NCI-H446 (cell line): ENCODE data around the gene CREB3L4.
"Not testable (repeated sequence)": the region's sequence is repeated elsewhere in the genome, so short reads cannot be mapped to it uniquely, and the experiment has no call there.

Experiments used
- DNase-seq, 2 experiments: peaks; one replicate each; lab custom pipeline; 2025; lab: John Stamatoyannopoulos, UW

CREB3L4 gene

DNA sequence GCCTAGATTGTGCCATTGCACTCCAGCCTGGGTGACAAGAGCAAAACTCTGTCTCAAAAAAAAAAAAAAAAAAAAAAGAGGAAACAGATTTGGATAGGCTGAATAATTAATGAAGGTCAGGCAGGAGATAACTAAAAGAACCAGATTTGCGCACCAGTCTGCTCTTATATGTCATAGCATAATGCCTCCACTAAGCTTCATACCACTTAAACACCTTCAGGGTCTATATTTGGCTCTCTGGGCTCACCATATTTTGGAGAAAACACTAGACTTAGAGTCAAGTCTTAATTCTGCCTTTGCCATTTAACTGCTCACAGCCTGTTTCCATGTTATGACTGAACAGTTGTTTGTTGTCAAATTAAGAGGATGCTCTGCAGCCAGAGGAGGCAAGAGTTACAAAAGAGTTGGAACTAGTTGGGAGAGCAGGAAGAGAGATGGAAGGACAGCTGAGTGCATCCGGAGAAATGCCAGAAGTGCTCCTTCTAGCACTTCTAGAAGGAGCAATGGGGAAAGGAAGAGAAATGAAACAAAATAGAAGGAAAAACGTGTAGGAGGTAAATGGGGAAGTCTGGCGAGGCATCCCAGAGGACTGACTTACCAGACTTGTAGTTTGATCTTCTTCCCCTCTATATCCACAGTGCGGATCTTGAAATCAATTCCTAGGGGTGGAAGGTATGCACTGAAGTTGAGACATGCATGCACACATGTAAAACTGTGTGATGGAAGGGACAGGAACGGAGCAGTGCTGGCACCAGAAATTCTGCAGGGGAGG is 16.6 kb downstream of the CREB3L4 start:
- DNase-seq, result no peak

GRCh38 chr1:153985341-153985912 is 17.7 kb downstream of the CREB3L4 start:
- no peak for DNase-seq

DNA sequence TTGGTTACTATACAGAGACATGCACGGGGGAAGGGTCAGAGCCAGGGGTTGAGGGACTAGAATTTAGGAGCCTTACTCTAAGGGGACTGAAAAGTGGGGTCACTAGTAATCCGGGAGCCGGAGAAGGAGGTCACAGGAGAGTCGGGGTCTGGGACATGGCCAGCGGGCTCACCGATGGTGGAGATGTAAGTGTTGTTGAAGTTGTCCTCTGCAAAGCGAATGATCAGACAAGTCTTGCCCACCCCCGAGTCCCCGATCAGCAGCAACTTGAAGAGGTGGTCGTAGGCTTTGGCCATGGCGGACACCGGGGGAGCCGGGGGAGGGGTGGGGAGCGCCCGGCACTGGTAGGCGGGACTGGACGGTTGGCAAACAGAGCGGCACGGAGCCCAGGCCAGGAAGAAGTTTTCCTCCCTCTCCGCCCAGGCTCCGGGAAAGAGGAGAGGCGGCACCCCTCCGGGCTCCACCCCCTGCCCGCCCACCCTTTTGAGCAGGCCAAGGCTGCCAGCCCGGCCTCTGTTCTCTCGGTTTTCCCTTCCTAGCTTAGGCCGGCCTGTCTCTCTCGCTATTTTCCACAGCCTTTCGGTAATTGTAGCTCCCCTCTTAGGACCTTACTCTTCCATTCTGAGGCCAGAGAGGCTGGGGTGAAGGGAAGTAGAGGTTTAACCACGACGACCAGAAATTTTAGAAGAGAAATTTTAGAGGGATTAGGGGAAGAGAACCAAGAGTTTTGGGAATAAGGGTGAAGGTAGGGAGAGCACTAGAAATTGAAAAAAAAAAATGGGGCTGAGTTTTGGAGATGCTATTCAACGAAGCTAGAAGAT is 18.4 kb downstream of the CREB3L4 start, which contains the start of gene RAB13:
Gene RAB13, minus strand, starts transcription at position 399 of the 821 bp plus-strand sequence. Its CDS starts 103 bp downstream, at position 296.
- DNase-seq, result peak; percentile 82 to 93

GRCh38 chr1:153987621-153988020 is 19.9 kb downstream of the CREB3L4 start:
- no peak for DNase-seq

- DNase-seq, result peak; percentile 99
Observed at GRCh38 chr1:153990468-153991150, 22.9 kb downstream of the CREB3L4 start, which contains the start of gene RPS27. RPS27 (plus strand) TSS chr1:153990762; CDS start chr1:153990797, 35 bp downstream.

DNA sequence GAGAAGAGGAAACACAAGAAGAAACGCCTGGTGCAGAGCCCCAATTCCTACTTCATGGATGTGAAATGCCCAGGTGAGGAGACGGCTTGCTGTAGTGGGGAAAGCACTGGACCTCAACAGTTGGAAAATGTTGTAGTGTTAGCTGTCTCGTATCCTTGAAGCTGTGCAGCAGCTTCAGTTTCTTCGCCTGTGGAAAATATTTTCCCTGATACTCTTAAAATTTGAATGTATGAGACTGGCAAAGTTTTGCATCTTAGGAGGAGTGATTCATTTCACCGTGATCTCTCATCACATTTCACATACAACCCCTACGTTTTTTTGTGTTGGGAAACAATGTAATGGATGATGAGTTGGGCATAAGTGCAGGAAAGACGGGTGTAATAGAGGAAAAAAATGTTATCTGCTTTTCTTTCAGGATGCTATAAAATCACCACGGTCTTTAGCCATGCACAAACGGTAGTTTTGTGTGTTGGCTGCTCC is 23.5 kb downstream of the CREB3L4 start:
- DNase-seq, result no peak

- DNase-seq, result no peak
Observed at GRCh38 chr1:153991806-153992205, 24.1 kb downstream of the CREB3L4 start.

- no peak for DNase-seq
Observed at GRCh38 chr1:153995202-153995601, 27.5 kb downstream of the CREB3L4 start.

GRCh38 chr1:153995640-153996039 is 27.9 kb downstream of the CREB3L4 start:
- DNase-seq, result no peak

- not testable (repeated sequence) for DNase-seq
Observed at GRCh38 chr1:153996882-153997281, 29.2 kb downstream of the CREB3L4 start.

DNA sequence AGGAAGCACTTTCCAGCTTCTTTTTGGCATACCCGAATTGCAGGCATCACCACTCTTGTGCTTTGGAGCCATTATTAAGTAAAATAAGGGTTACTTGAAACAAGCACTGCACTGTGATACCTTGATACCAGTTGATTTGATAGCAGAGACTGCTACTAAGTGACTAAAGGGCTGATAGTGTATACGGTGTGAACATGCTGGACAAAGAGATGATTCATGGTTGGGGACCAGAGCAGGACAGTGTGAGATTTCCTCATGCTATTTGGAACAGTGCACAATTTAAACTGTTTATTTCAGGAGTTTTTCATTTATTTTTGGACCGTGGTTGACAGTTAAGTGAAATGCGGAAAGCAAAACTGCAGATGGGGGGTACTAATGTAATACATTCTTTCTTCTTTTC is 32.7 kb downstream of the CREB3L4 start:
- DNase-seq, result no peak

DNA sequence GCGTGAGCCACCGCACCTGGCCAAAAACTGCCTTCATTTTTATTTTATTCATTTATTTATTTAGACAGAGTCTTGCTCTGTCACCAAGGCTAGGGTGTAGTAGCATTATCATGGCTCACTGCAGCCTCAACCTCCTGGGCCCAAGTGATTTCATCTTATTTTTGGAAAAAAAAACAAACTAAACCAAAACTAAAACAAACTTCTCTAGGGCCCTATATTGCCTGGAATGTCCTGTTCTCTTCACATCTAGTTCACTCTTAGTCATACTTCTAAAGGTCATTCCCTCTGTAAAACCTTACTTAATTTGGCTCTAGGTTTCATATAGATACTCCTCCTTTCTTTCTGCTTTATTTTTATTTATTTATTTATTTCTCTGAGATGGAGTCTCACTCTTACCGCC is 38.4 kb downstream of the CREB3L4 start:
- no peak for DNase-seq

DNA sequence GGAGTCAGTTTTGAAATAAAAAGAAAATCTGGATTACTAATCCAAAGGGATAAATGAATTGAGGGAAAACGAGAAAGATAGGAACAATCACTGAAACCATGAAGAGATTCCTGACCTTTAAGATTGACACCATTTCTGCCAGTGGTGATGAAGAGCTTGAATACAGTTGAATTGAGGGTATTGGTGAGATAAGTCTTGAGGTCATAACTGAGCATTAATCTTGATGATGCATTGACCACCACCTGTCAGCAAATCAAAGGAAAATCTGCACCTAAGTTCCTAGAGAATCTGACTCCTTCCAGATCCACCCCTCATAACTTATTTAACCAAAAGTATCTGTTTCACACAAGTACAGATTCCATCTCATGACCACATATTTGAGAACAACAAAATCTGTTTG is 44.4 kb downstream of the CREB3L4 start:
- no peak for DNase-seq

DNA sequence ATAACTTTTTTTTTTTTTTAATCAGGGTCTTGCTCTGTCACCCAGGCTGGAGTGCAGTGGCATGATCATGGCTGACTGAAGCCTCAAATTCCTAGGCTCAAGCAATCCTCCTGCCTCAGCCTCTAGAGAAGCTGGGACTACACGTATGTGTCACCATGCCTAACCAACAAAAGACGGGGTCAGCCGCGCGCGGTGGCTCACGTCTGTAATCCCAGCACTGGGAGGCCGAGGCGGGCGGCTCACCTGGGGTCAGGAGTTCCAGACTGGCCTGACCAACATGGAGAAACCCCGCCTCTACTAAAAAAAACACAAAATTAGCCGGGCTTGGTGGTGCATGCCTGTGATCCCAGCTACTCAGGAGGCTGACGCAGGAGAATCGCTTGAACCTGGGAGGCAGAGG is 44.8 kb downstream of the CREB3L4 start:
- DNase-seq, result not testable (repeated sequence)

DNA sequence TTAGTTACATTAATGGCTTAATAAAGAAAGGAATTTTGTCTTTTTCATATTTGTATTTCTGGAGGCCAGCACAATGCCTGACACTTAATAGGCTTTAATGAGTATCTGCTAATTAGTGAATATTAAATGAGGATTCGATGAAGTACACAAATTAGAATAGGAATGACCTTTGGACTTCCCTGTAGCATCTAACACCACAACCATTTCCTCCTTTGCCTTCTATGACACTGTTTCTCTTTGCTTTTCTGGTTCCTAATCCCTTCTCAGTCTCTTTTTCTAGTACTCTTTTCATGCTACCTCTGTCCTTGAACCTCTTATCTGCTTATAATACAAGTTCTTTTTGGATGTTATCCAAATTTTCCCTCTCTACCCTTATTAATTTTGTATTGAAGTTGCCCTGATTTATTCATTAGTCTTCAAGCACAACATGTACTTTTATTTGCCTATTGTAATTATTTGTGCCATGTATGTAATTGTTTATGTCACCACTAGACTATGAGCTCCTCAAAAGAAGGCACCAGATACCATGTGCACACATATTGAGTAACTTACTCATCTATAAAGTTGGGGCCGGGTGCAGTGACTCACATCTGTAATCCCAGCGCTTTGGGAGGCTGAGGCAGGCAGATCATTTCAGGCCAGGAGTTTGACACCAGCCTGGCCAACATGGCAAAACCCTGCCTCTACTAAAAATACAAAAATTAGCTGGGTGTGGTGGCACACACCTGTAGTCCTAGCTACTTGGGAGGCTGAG is 46.6 kb downstream of the CREB3L4 start:
- DNase-seq, result no peak

DNA sequence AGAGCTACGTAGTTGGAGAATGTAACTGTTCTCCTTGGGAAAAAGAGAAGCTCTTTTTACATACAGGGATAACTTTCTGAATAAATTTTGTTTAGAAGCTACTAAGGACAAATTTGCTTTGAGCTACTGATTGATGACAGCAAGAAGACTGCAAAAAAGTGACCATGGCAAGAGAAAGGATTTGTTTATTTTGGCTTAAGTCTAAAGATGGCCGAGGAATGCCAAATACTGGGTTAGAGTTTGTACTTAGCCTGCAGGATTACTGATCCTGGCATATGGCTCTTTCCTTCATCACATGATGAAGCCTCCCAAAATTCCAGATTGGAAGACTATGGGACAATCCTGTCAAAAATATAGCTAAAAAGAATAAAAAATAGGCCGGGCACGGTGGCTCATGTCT is 51.6 kb downstream of the CREB3L4 start:
- DNase-seq, result no peak

DNA sequence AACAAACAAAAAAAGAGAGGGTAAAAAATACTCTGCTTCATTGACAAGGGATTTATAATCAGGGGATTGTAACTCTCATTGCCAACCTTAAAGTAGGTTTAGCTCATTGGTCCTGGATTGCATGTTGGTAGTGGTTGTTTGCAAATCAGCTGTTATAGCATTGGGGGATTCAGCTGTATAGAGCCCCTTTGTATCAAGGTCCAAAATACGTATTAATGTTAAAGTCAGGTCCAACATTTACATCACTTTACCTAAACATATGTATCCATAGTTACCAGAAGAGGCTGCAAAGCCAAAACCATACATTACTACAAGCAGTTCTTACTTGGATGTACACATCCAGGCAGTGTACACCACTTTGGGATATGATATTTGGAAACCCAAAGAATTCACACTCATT is 52.2 kb downstream of the CREB3L4 start:
- DNase-seq, result no peak
